BLaER1 (cell line): ENCODE data around the gene DUSP3.
"Not testable (repeated sequence)": the region's sequence is repeated elsewhere in the genome, so short reads cannot be mapped to it uniquely, and the experiment has no call there.

Experiments used
- H3K27ac ChIP-seq: shearing (Covaris generic); formaldehyde crosslinking; 2 replicates; pipeline ENCODE4 v1.8.1; 2022
- H3K27me3 ChIP-seq: shearing (Covaris generic); formaldehyde crosslinking; 2 replicates; pipeline ENCODE4 v1.8.1; 2022
- H3K36me3 ChIP-seq: shearing (Covaris generic); formaldehyde crosslinking; 2 replicates; pipeline ENCODE4 v1.8.1; 2022
- H3K4me1 ChIP-seq: shearing (Covaris generic); formaldehyde crosslinking; 2 replicates; pipeline ENCODE4 v1.8.1; 2022
- H3K4me2 ChIP-seq: shearing (Covaris generic); formaldehyde crosslinking; 2 replicates; pipeline ENCODE4 v1.8.1; 2022
- H3K4me3 ChIP-seq: shearing (Covaris generic); formaldehyde crosslinking; 2 replicates; pipeline ENCODE4 v1.8.1; 2022
- H3K9ac ChIP-seq: shearing (Covaris generic); formaldehyde crosslinking; 2 replicates; pipeline ENCODE4 v1.8.1; 2022
- H3K9me3 ChIP-seq: shearing (Covaris generic); formaldehyde crosslinking; 2 replicates; pipeline ENCODE4 v1.8.1; 2022
- H4K20me1 ChIP-seq: shearing (Covaris generic); formaldehyde crosslinking; 2 replicates; pipeline ENCODE4 v1.8.1; 2022
- Cebpa-rat ChIP-seq: shearing (Covaris generic); IDR thresholded peaks from 2 replicates; pipeline ENCODE4 v1.8.1; 2022

DUSP3 gene

DNA sequence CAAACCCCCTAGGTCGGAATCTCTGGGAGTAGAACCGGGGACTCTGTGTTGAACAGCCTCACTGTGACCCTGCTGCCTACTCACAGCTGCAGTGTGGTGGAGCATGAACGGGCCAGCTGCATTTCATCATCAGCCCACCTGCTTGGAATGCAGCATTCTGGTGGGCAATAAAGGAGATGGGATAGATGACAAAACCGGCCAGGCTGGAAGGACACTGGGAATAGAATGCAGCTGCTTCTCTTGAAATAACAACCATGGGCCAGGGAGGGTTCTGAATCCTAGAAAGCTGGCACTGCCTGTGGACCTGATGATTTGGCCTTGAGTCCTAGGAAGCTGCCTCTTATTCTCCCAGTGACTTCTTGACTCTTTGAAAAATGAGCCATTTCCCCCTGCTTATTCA is 25.0 kb upstream of the DUSP3 start:
- Histone ChIP-seq H3K36me3 (no peaks in the 10 kb centered on the region; the same call in 1 of the 2 replicates), H3K9me3 (no peaks in the 10 kb centered on the region), H3K27me3 (no peaks in the 10 kb centered on the region), H3K4me1 (peaks cover 9% of the 10 kb centered on the region), H3K4me3 (no peak overlapping the region), H3K9ac (no peak overlapping the region), H3K27ac (no peak overlapping the region), H4K20me1 (no peaks in the 10 kb centered on the region), H3K4me2 (peak overlapping the region; percentile 4)
- no peak for TF ChIP-seq Cebpa-rat

DNA sequence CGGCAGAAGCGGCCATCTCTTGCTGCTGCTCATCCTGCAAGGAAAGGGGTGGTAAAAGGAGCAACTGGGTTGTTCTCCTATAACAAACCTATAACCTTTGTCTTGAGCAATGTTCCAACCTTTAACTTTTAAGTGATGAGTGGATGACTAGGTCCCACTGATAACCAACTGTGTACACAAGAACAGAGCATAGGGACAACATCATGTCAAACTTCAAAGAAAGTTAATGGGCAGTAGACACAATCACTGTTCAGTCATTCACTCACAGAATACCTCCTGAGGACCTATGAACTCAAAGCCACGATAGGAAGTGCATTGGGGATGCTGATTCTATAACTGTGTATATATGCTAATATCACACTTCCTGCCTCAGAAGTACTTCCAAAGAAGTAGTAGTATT is 23.1 kb upstream of the DUSP3 start:
- Histone ChIP-seq H3K4me1 (peaks cover 9% of the 10 kb centered on the region), H3K9ac (no peak overlapping the region), H3K9me3 (0 out of 2 replicates have a peak, but pooled peaks cover 4% of the 10 kb centered on the region), H4K20me1 (no peaks in the 10 kb centered on the region), H3K36me3 (no peaks in the 10 kb centered on the region; the same call in 1 of the 2 replicates), H3K27ac (no peak overlapping the region), H3K4me2 (no peak overlapping the region), H3K4me3 (no peak overlapping the region), H3K27me3 (no peaks in the 10 kb centered on the region)
- no peak for TF ChIP-seq Cebpa-rat

DNA sequence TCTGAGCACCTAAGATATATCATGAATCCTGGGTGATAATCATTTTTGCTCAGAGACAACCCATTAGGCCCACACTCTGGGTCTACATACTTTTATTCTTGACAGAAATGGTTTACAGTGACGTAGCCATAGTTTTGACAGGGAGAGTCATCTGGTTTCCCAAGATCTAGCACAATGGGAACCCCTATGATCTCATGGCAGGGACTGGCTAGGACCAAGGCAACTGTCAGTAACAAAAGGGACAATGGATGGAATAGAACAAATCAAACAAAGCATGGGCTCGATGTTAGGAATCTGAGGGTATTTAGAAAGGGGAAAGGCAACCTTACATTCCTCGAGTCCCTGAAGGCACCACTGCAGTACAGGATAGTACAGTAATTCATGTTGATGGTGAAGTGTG is 22.0 kb upstream of the DUSP3 start:
- H3K4me2 ChIP-seq = no peak overlapping the region
- H3K9me3 ChIP-seq = 0 out of 2 replicates have a peak, but pooled peaks cover 4% of the 10 kb centered on the region
- H3K36me3 ChIP-seq = no peaks in the 10 kb centered on the region; the same call in 1 of the 2 replicates
- H3K4me1 ChIP-seq = peaks cover 9% of the 10 kb centered on the region
- H3K27me3 ChIP-seq = no peaks in the 10 kb centered on the region
- H3K9ac ChIP-seq = no peak overlapping the region
- no peak overlapping the region for H3K27ac ChIP-seq
- H4K20me1 ChIP-seq = no peaks in the 10 kb centered on the region
- TF ChIP-seq Cebpa-rat = no peak
- no peak overlapping the region for H3K4me3 ChIP-seq

DNA sequence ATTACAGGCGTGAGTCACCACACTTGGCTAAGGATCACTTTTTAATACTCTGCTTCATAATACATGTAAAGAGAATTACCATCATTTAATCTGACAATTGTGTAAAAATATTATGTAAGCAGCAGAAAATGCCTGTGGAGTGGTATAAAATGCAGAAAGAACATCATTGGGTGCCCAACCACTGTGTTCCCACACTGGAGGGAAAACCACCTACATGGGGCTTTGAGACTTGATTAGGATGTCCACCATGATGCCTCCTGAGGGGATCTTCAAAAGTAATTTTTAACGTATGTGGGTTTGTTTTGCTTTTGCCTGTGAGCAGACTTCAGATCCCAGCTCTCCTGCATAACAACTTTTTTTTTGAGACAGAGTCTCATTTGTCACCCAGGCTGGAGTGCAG is 20.3 kb upstream of the DUSP3 start:
- Histone ChIP-seq H3K9ac (no peak overlapping the region), H3K4me2 (no peak overlapping the region), H3K27me3 (no peaks in the 10 kb centered on the region), H3K4me3 (no peak overlapping the region), H3K27ac (no peak overlapping the region), H3K9me3 (0 out of 2 replicates have a peak, but pooled peaks cover 4% of the 10 kb centered on the region), H4K20me1 (no peaks in the 10 kb centered on the region), H3K4me1 (peaks cover 9% of the 10 kb centered on the region), H3K36me3 (no peaks in the 10 kb centered on the region; the same call in 1 of the 2 replicates)
- TF ChIP-seq Cebpa-rat = no peak

DNA sequence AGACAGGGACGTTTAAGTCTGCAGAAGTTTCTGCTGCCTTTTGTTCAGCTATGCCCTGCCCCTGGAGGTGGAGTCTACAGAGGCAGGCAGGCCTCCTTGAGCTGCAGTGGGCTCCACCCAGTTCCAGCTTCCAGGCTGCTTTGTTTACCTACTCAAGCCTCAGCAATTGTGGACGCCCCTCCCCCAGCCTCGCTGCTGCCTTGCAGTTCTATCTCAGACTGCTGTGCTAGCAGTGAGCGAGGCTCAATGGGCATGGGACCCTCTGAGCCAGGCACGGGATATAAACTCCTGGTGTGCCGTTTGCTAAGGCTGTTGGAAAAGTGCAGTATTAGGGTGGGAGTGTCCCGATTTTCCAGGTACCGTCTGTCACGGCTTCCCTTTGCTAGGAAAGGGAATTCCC is 19.2 kb upstream of the DUSP3 start:
- not testable (repeated sequence) for H3K4me1 ChIP-seq, H3K27ac ChIP-seq, H3K36me3 ChIP-seq, H4K20me1 ChIP-seq, H3K9ac ChIP-seq, H3K27me3 ChIP-seq, H3K9me3 ChIP-seq, H3K4me3 ChIP-seq, H3K4me2 ChIP-seq

DNA sequence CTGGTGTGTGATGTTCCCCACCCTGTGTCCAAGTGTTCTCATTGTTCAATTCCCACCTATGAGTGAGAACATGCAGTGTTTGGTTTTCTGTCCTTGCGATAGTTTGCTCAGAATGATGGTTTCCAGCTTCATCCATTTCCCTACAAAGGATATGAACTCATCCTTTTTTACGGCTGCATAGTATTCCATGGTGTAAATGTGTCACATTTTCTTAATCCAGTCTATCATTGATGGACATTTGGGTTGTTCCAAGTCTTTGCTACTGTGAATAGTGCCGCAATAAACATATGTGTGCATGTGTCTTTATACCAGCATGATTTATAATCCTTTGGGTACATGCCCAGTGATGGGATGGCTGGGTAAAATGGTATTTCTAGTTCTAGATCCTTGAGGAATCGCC is 13.9 kb upstream of the DUSP3 start:
- H3K9me3 ChIP-seq, H3K36me3 ChIP-seq, H3K9ac ChIP-seq, H3K4me2 ChIP-seq, H3K27ac ChIP-seq, H3K27me3 ChIP-seq, H3K4me3 ChIP-seq, H4K20me1 ChIP-seq, H3K4me1 ChIP-seq: not testable (repeated sequence)

DNA sequence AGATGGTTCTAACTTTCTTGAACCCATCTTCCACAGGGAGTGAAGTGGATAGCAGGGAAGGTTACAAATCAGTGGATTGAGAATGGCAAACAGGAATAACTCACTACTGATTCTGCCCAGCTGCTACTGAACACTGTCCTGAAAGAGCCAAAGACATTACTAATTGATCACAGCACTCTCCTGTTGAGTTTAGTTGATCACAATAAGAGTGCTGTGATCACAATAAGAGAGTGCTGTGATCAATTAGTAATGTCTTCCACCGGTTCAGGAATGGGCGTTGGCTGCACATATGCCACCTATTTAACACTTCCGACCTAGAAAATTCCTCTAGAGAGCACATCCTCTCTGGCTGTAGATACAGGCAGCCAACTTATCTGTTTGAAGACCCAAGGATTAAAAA is 12.8 kb upstream of the DUSP3 start:
- Histone ChIP-seq H3K4me3 (no peak overlapping the region), H3K4me1 (no peaks in the 10 kb centered on the region), H4K20me1 (no peaks in the 10 kb centered on the region), H3K9me3 (no peaks in the 10 kb centered on the region), H3K36me3 (no peaks in the 10 kb centered on the region), H3K27ac (no peak overlapping the region), H3K27me3 (no peaks in the 10 kb centered on the region), H3K9ac (no peak overlapping the region), H3K4me2 (no peak overlapping the region)
- no peak for TF ChIP-seq Cebpa-rat

DNA sequence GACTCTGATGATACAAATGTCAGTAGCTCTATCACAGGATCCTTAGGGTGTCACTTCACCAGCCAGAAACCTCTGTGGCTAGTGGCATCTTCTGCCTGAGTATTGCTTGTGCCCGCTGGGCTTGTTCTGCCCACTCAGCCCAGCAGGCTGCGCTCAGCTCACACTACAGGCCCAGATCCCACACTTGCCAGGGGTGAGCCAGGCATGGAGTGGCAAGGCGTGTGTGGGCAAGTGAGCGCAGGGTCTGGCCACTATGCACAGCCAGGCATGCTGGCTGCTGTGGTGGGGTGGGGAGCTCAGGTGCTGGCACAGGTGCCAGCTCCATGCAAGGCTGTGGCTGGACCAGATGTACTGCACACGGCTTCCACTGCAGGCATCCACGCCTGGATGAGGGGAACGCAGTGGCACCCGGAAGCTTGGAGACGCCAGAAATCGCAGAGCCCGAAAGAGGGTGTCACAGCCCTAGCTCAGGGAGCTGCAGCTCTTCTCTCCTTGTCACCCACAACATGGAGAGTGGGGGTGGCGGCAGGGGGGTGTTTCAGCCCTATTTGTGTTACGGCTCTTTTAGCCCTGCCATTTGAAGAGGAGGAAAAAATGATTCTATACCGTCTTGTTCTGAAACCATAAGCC is 11.6 kb upstream of the DUSP3 start:
- Histone ChIP-seq H3K4me3 (no peak overlapping the region), H3K4me1 (no peaks in the 10 kb centered on the region), H3K4me2 (no peak overlapping the region), H3K9ac (no peak overlapping the region), H3K27me3 (no peaks in the 10 kb centered on the region), H3K36me3 (no peaks in the 10 kb centered on the region), H3K27ac (no peak overlapping the region), H3K9me3 (no peaks in the 10 kb centered on the region), H4K20me1 (no peaks in the 10 kb centered on the region)
- no peak for TF ChIP-seq Cebpa-rat

DNA sequence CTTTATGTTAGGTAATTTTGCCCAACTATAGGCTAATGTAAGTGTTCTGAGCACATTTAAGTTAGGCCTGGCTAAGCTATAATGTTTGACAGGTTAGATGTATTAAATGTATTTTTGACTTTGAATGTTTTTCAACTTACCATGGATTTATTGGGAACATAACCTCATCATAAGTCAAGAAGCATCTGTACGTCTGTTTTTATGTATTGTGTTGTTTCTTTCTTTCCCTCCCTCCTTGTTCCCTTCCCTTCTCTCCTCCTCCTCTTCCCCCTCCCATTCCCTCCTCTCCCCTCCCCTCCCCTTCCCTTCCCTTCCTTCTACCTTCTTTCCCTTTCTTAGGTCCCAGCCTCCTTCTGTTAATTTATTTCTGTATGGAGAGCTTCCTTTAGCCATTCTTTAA is 10.7 kb upstream of the DUSP3 start:
- no peaks in the 10 kb centered on the region for H3K4me1 ChIP-seq
- no peak overlapping the region for H3K9ac ChIP-seq
- H3K36me3 ChIP-seq = no peaks in the 10 kb centered on the region
- TF ChIP-seq Cebpa-rat = no peak
- H3K9me3 ChIP-seq = no peaks in the 10 kb centered on the region
- H3K27me3 ChIP-seq = no peaks in the 10 kb centered on the region
- no peaks in the 10 kb centered on the region for H4K20me1 ChIP-seq
- no peak overlapping the region for H3K4me3 ChIP-seq
- no peak overlapping the region for H3K27ac ChIP-seq
- H3K4me2 ChIP-seq = no peak overlapping the region

DNA sequence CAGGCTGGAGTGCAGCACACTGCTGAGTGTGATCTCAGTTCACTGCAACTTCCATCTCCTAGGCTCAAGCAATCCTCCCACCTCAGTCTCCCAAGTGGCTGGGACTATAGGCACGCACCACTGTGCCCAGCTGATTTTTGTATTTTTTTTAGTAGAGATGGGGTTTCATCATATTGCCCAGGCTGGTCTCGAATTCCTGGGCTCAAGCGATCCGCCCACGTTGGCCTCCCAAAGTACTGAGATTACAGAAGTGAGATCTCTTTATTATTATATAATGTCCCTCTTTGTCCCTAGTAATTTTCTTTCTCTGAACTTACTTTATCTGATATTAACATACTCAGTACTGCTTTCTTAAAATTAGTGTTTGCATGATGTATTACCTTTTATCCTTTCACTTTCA is 9.8 kb upstream of the DUSP3 start:
- H3K27me3 ChIP-seq = no peaks in the 10 kb centered on the region
- TF ChIP-seq Cebpa-rat = no peak

DNA sequence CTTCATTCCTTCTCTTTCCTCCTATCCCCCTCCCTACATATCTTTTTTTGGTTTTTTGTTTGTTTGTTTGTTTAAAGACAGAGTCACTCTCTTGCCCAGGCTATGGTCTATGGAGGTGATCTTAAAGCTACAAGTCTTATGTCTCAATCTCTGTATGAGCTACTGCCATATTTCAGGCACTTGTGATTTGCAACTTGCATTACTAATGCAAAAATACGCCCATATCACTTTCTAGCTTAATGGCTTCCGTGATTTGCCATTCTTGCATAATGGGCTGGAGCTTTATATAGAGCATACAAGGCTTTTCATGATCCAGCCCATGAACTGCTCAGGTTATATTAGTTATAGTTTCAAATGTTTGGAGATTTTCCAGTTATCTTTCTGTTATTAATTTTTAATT is 9.0 kb upstream of the DUSP3 start:
- Histone ChIP-seq H3K27me3 (no peaks in the 10 kb centered on the region), H3K4me3 (no peak overlapping the region), H4K20me1 (no peaks in the 10 kb centered on the region), H3K36me3 (no peaks in the 10 kb centered on the region), H3K4me2 (no peak overlapping the region), H3K9me3 (no peaks in the 10 kb centered on the region), H3K9ac (no peak overlapping the region), H3K27ac (no peak overlapping the region), H3K4me1 (no peaks in the 10 kb centered on the region)
- TF ChIP-seq Cebpa-rat = no peak

More for the DNA sequence above, 9.8 kb upstream of the DUSP3 start:
- Histone ChIP-seq H3K4me1 (no peaks in the 10 kb centered on the region), H4K20me1 (no peaks in the 10 kb centered on the region), H3K9me3 (no peaks in the 10 kb centered on the region), H3K4me2 (no peak overlapping the region), H3K4me3 (no peak overlapping the region), H3K9ac (no peak overlapping the region), H3K36me3 (no peaks in the 10 kb centered on the region), H3K27ac (no peak overlapping the region)
